NCI-H2107 (cell line): Measurements from ENCODE around the gene SRSF9.
A peak's percentile ranks its signal among the peaks of the same experiment; 100 is the strongest.
"Not testable (repeated sequence)": the region's sequence is repeated elsewhere in the genome, so short reads cannot be mapped to it uniquely, and the experiment has no call there.

Experiments used
- DNase-seq: peaks from one replicate; lab custom pipeline; 2025; lab: John Stamatoyannopoulos, UW

The SRSF9 gene, protein sequence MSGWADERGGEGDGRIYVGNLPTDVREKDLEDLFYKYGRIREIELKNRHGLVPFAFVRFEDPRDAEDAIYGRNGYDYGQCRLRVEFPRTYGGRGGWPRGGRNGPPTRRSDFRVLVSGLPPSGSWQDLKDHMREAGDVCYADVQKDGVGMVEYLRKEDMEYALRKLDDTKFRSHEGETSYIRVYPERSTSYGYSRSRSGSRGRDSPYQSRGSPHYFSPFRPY

DNA sequence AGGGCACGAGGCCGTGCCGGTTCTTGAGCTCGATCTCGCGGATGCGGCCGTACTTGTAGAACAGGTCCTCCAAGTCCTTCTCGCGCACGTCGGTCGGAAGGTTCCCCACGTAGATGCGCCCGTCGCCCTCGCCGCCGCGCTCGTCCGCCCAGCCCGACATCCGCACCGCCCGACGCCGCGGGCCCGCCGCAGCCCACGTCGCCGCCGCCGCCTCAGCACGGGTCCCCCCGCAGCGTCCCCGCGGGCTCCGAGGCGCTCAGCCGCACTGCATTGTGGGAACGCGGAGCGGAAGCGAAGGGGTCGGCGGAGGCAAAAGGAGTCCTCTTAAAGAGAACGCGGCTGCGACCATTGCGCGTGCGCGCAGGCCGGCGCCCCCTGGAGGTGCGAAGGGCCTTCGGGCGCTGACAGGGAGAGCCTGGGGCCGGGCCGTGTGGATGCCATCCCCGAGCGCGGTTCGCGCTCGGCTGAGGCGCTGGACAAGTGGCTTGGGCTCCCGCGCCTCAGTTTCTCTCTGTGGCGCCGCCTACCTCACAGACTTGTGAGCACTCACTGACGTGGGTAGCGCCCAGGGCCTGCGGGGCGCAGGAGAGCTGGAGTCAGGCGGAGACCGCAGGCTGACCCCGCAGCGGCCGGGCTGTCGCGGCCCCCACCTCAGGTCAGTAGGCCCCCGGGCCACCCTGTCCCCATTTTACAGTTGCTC, at the start of gene SRSF9:
Gene SRSF9 (minus strand): TSS at position 299 of the 700 bp plus-strand sequence. CDS start 139 bp downstream, at position 160.
- DNase-seq: peak; percentile 94

DNA sequence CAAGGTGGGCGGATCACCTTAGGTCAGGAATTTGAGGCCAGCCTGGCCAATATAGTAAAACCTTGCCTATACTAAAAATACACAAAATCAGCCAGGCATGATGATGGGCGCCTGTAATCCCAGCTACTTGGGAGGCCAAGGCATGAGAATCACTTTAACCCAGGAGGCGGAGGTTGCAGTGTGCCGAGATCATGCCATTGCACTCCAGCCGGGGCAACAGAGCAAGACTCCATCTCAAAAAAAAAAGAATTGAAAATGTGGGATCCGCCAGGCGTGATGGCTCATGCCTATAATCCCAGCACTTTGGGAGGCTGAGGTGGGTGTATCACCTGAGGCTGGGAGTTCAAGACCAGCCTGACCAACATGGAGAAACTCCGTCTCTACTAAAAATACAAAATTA, 49.8 kb upstream of the SRSF9 start:
- DNase-seq: not testable (repeated sequence)

DNA sequence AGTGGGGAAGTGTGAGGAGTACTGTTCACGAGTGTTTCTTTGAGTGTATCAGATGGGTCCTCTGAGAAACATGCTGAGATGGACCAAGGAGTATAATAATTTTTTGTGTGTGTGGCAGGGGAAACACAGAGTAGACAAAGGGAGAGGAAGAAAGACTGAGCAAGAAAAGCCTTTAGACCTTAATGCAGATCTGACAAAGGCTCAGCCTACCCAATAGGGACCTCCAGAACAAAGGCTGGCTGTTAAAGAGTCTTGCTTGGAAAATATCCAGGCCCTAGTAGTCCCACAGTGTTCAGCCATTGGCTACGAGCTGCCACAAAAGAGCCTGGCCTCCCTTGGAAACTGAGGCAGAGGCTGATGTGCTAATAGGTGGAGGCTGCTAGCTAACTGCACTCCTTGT, 45.9 kb upstream of the SRSF9 start:
- no peak for DNase-seq

DNA sequence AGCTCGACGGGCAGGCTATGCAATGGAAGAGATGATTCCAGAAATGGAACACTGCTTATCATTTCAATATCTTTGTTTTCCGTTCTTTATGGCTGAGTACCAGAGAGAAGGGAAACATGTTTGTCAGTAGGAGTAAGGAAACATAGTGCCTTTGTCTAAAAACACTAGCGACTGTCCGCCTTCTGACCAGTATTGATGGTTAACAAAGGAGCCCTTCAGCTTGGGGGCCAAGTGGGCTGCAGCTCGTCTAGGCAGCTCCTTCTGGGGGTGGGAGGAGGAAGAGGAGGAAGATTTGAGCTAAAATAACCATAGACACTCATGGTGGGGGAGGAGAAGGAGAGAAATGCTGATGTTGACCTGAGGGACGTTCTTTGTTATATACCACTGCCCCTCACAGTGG, 44.5 kb upstream of the SRSF9 start:
- DNase-seq: no peak

DNA sequence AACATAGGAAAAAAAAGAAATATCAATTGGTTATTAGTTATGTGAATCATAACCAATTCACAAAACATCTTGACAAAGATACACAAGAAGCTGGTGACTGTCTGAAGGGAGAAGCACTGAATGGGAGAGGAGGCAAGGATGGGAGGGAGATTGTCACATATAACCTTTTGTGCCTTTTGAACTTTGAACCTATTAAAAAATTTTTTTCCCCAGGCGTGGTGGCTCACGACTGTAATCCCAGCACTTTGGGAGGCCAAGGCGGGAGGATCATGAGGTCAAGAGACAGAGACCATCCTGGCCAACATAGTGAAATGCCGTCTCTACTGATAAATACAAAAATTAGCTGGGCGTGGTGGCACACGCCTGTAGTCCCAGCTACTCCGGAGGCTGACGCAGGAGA, 39.0 kb upstream of the SRSF9 start:
- no peak for DNase-seq

DNA sequence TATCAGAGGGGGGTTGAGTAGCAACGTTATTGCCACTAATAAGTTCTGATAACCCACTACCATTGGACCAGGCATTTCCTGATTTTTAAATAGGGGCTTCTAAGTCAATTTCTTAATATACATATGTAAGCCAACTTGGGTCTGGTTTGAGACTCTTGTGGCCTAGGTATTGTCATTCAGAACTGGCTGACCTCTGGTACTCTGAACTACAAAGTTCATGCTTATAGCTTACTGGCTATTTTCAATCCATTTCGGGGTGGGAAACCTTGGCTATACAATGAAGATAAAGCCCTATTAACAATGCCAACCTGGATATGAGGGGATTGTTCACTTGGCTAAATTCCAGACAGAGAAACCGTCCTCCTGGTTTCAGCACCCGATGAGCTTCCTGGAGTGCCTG, 35.0 kb upstream of the SRSF9 start:
- DNase-seq: no peak

DNA sequence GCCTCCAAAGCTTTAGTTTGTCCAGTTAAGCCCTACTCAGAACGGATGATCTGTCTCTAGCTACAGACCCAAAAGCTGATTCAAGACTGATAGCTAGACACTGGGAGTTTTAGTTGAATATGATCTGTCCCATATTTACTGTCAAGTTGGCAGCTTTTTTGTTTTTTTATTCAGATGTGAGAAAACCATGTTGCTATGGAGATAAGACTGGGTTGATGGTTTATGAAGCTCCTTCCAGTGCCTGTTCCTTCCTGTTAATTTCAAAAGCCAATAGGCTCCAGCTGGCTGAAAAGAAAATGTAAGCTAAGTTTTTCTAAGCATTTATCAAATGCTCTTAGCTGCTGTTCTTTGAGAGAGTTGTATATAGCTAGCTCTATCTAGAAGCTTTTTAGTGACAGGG, 31.0 kb upstream of the SRSF9 start:
- DNase-seq: no peak

DNA sequence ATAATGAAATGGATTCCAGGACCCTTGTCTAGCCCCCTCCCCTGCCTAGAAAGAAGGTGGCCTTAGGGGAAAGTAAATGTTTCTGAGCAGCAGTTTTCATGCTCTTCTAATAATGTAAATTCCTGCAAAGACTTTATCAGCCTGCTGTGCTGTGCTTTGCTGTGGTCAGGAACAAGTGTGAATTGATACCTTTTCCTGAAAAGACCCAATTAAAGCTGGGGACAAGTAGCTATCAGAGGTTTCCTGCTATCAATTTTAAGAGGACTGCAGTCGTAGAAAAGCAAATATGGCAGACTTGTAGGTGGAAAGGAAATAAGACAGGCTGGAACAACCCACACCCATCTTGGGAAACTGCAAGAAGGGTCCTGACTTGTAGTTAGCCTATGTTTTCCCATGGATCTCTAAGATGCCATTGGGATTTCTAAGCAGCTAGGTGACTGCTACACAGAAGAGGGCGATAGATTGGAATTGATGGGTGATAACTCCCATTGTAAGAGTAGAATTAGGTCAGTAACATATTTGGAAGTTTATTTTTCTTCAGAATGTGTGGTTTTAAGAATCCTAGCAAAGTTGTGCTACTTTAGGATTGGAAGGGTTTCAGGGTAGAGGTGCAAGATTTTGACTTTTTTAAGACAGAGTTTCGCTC, 29.4 kb upstream of the SRSF9 start:
- DNase-seq: no peak

DNA sequence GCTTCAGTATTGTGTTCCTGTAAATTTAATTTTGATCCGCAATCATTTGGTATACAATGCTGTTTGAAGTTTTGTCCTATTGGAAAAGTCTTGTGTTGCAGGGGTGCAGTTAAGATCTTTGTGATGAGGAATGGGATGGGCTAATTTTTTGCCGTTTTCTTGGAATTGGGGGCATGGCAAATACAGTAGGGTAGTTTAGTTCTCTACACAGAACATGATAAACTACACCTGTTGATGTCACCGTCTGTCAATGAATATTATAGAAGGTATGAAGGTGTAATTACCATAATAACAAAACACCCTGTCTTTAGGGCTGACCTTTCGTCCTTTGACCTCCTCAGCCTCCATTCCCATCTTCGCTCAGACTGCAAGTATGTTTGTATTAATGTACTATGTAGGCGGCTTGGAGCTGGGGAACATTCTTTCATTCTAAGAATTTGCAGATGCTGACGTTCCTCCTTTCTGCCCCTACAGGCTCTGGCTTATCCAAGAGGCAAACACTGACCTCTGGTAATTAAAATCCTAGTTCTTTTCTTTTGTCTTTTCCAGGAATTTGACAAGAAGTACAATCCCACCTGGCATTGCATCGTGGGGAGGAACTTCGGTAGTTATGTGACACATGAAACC, 28.1 kb upstream of the SRSF9 start:
- no peak for DNase-seq

DNA sequence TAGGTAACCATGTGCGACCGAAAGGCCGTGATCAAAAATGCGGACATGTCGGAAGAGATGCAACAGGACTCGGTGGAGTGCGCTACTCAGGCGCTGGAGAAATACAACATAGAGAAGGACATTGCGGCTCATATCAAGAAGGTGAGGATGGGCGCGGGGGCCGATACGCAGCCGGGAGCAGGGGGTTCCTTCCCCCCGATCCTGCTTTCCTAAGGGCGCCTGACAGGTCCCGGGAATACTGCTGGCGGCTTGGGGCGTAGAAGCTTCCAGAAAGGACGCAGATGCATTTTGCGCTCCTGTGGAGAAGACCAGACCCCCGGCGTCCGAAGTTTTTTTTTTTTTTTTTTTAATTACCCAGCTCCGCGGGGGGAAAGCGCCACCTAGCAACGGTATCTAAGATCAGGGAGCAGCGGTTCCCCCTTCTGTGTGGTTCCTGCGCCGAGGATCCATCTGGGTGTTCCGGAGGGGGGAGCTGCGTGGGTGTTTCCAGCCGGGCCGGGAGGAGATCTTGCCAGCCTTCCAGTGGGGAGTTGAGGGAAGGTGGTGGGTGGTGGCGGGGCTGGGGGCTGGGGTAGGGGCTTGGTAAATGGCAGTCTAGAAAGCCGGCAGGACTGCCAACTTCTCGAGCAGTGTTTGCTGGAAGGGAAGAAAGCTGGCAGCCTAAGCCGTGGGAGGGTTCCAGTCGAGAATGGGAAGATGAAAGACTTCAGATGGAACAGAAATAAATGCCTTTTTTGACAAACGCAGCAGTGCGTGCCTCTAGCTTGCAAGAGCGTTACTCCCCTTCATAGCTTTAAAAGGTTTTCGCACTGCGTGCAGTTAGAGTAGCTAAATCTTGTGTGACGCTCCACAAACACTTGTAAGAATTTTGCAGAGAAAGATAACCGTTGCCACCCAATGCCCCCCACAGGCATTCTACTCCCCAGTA, 27.1 kb upstream of the SRSF9 start:
- no peak for DNase-seq

DNA sequence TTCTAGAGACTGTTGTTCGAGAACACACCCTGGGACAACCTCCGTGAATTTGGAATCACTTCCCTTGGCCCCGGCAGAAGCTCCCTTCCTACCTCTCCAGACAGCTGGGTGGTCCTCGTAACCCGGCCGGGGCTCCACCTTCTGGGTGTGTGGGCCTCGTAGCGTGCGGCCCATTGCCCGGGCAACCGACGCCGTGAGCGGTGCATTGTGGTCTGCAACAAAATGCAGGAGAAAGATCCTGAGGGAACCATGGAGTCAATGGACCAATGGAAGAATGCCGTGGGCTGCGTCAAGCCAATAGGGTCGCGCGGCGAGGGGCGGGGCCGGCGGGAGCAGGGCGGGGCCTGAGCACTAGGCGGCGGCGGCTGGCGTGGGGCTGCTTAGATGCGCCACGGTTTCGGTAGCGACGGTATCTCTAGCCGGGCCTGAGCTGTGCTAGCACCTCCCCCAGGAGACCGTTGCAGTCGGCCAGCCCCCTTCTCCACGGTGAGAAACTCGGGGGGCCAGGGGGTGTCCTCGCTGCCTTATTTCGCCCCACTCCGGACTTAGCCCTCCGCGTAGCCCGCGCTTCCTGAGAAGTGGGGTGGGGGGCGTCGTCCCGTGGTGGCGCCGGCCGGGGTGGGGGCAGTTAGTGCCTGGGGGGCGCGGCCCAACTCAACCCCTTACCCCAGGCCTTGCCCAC, 26.3 kb upstream of the SRSF9 start, which contains the start of gene DYNLL1:
Gene DYNLL1 (plus strand): TSS at position 383 of the 682 bp plus-strand sequence. CDS start 309 bp downstream, outside the sequence.
- peak; percentile 95 for DNase-seq

DNA sequence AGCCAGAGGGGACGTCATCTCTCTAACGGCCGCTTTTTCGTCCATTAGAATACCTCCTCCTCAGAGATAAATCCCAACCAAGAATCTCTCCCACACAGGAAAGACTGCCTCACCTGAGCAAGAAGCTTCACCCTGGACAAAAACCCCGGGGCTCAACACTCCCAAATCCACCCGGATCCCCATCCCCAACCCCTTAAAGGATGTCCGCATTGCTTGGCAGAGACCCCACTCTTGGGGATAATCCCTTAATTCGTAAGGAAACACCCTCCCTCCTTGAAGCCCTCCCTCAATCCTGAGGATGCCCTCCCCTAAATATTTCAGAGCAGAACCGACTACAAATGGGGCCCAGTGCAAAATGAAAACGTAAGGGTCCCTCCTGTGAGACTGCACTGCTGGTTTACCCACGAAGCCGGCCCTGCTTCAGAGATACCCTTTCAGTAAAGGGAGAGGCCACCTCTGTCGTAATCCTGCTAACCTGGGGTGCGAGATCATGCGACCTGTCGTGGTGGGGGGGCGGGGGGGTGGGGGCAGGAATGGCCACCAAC, 25.7 kb upstream of the SRSF9 start:
- no peak for DNase-seq

DNA sequence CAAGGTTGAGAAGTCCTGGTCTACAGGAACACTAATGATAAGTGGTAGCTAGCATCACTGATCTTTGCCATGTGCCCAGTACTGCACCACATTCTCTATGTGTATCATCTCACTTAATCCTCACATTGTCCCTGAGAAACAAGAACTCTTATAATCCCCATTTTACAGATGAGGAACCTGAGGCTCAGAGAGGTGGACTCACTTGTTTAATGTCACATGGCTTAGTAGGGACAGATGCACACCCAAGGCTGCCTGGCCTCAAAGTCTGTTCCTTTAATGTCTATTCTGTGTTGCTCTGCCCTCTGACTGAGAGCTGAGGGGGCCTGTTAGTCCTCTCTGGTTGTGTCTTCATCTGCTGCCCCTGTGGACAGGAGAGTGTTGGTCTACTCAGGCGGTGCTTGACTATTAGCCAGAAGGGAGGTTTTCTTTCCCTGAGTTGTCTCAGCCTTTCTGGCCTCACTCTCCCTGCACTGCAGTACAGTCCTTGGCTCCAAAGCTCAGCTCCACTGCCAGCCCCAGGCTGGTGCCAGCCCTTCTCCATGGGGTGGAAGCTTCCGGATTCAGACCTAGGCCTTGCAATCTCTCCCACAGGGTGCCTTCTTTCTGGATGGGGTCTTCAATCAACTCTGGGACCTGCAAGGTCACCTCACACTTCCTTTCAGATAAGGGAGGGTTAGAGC, 21.4 kb upstream of the SRSF9 start:
- DNase-seq: no peak

DNA sequence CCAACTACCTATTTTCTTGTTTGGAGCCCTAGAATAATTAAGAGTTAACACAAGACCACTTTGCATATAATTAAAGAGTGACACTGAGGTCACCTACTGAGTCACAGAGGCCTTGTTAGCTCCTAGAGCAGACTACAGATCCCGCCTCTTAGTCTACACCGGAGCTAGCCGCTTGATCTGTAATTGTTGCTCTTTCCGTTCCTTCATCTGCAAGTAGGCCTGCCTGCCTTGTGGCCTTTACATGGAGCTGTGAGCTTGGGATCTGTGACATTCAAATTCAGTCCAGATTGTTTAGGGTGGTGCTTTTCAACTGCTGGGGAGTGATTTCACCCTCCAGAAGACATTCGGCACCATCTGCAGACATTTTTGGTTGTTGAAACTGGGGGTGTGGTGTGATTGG, 20.8 kb upstream of the SRSF9 start:
- DNase-seq: no peak

DNA sequence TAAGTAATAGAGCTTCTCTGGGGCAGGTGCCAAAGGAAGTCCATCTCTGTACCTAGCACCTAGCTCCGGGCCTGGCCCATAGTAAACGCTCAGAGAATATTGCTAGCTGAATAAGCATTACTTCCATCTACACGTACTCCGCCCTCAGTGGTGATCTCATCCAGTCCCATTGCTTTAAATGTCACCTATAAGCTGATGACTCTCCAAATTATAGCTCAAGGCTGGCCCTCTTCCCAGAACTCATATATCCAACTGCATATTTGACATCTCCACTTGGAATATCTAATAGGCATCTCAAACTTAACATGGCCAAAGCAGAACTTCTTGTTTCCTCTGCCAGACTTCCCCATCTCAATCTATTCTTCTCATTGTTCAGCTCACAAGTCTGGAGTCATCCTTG, 19.5 kb upstream of the SRSF9 start:
- DNase-seq: no peak

DNA sequence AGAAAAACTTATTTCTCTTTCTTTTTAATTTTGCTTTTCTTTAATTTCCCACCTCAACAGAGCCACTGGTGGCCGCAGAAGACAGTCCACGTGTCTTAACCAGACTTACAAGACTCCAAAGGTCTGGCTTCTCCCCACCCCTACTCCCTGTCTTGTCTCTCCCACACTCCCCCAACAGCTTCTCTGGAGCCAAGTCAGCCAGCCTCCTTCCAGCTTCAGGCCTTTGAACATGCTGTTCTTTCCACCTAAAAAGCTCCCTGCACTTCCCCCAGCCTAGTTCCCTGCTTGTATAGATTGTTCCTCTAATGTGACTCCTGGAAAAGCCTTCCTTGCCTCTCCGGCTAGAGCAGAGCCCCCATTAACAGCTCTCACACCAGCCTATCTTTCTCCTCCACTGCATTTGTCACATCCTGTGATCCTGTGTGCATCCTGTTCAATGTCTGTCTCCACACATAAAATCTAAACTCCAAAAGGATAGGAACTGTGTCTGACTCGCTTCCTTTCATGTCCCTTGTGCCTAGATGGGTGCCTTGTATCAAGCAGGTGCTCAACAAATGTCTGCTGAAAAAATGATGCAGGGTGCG, 18.6 kb upstream of the SRSF9 start:
- DNase-seq: no peak

DNA sequence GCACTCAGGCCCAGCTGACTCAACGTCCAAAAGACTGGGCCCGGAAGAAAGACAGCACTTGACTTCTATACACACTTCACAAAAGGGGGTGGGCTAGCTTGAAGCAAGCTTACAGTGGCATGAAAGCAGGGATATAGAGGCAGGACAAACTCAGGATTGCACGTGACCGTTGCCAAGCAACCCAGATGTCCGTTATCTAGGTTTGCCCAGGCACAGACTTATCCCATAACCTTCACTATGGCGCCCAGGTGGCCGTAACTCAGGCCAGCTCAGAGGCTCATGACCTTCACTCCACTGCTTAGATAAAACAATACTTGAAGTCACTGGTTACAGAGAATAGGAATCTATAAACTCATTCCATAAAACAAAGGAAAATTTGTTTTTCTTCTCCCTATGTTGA, 18.0 kb upstream of the SRSF9 start:
- DNase-seq: not testable (repeated sequence)

DNA sequence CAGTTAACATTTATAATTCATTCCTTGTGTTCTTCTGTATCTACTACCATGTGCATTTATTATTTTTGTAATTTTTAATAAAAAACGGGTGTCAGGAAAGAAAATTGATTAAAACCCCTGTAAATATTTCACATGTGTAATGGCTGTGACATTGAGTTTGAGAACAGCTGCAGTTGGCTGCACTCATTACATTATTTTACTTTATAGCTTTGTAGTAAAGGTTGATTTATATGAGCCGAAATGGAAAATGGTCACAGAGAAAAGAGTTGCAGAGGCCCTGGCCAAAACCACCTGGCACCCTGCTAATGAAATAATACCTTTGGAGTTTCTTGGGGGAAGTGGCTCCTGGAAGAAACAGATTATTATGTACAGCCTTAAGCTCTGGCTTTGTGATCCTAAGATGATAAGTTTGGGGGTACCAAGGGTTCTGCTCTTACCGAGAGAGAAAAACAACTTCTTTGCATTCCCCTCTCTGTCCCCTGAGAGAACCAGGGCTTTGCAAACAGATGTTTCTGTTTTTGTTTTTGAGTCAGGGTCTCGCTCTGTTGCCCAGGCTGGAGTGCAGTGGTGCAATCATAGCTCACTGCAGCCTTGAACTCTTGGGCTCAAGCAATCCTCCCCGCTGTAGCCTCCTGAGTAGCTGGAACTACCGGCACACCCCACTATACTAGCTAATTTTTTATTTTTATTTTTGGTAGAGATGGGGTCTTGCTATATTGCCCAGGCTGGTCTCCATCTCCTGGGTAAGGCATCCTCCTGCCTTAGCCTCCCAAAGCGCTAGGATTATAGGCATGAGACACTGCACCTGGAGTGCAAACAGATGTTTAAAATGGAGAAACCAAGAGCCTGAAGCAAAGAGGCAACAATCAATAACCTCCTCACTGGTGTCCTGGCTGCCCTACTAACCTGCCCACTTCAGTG, 16.7 kb upstream of the SRSF9 start:
- DNase-seq: no peak

DNA sequence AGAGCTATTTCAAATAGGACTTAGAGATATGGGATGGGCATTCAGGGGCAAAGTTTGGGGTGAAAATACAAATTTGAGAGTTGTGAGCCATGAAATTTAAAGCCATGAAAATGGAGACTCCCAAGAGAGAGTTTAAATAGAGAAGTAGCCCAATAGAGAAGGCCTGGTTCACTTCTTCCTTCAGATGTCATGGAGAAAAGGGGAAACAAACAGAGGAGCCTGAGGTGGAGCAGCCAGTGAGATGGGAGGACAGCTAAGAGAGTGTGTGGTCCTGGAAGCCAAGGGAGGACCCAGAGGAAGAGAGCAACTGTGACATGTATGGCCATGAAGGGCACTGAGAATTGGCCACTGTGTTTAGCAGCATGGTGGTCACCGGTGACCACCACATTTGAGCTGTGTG, 14.1 kb upstream of the SRSF9 start:
- no peak for DNase-seq
